ENCODE results near the gene MED27. TPM values are rescaled to one million over a fixed set of nuclear protein-coding genes. Genes with fewer than 3 reads are reported as not detected.
"Not testable (repeated sequence)": the region's sequence is repeated elsewhere in the genome, so short reads cannot be mapped to it uniquely, and the experiment has no call there.

MED27 gene
- total RNA-seq, 2 donors from 2014 or later: 12.0 to 18.8 TPM

- Histone ChIP-seq H3K27ac (no peak overlapping the region), H3K27me3 (no peaks in the 10 kb centered on the region), H3K4me3 (no peak overlapping the region), H3K4me1 (no peaks in the 10 kb centered on the region), H3K36me3 (no peaks in the 10 kb centered on the region), H3K9me3 (no peaks in the 10 kb centered on the region), H3K9ac (ENCODE audit: low read depth in 2 of 2, low read length in 2 of 2) (no peak overlapping the region)
- DNase-seq: no peak
- TF ChIP-seq CTCF (IDR thresholded peaks at IDR 0.05): no peak
- intact Hi-C loops (cut with DNase I): no loop called here
These were observed 65.4 kb downstream of the MED27 start for GRCh38 chr9:132014218-132014805.

- no peak for DNase-seq
- Histone ChIP-seq H3K27ac (no peak overlapping the region), H3K4me3 (no peak overlapping the region), H3K9ac (ENCODE audit: low read depth in 2 of 2, low read length in 2 of 2) (no peak overlapping the region), H3K9me3 (no peaks in the 10 kb centered on the region), H3K27me3 (no peaks in the 10 kb centered on the region), H3K4me1 (no peaks in the 10 kb centered on the region), H3K36me3 (no peaks in the 10 kb centered on the region)
- TF ChIP-seq CTCF (IDR thresholded peaks at IDR 0.05): no peak
- intact Hi-C loops (cut with DNase I): no loop called here
These were observed 66.8 kb downstream of the MED27 start for GRCh38 chr9:132012704-132013357.

GRCh38 chr9:132011896-132012295, 67.8 kb downstream of the MED27 start:
- Histone ChIP-seq H3K27ac (no peak overlapping the region), H3K27me3 (no peaks in the 10 kb centered on the region), H3K9ac (ENCODE audit: low read depth in 2 of 2, low read length in 2 of 2) (no peak overlapping the region), H3K36me3 (no peaks in the 10 kb centered on the region), H3K4me1 (no peaks in the 10 kb centered on the region), H3K9me3 (no peaks in the 10 kb centered on the region), H3K4me3 (no peak overlapping the region)
- DNase-seq: no peak
- no peak for TF ChIP-seq CTCF (IDR thresholded peaks at IDR 0.05)
- intact Hi-C loops (cut with DNase I): no loop called here

- DNase-seq: no peak
- H3K4me1 ChIP-seq: no peaks in the 10 kb centered on the region
- TF ChIP-seq CTCF (IDR thresholded peaks at IDR 0.05): no peak
- no peaks in the 10 kb centered on the region for H3K27me3 ChIP-seq
- intact Hi-C loops (cut with DNase I): no loop called here
- H3K9ac ChIP-seq (ENCODE audit: low read depth in 2 of 2, low read length in 2 of 2): no peak overlapping the region
- H3K4me3 ChIP-seq: no peak overlapping the region
- no peaks in the 10 kb centered on the region for H3K9me3 ChIP-seq
- H3K27ac ChIP-seq: no peak overlapping the region
- H3K36me3 ChIP-seq: no peaks in the 10 kb centered on the region
These were observed 68.4 kb downstream of the MED27 start for GRCh38 chr9:132011309-132011708.

- H3K27me3 ChIP-seq; DNase-seq; intact Hi-C loops (cut with DNase I); H3K4me3 ChIP-seq; H3K4me1 ChIP-seq; H3K9me3 ChIP-seq; H3K9ac ChIP-seq (ENCODE audit: low read depth in 2 of 2, low read length in 2 of 2); H3K27ac ChIP-seq; H3K36me3 ChIP-seq: not testable (repeated sequence)
These were observed 69.5 kb downstream of the MED27 start for GRCh38 chr9:132010201-132010600.

Measured in colonic mucosa (tissue), 4 donors.